Fibroblast of lung (primary cell): Measurements from ENCODE around the gene KCNG2.

Experiments
- EZH2 ChIP-seq: IDR thresholded peaks from 2 replicates; pipeline ENCODE4 v1.5.1; 2012; ENCODE audit warnings: low read length, control low read depth, mild to moderate bottlenecking; ENCODE audit errors: missing control alignments
- TF ChIP-seq, protein P1 (sequence below), 2 donors: IDR thresholded peaks in 1 of 2; conservative IDR thresholded peaks in 1 of 2; 1 replicate in 1 of 2; 2 replicates in 1 of 2; pipeline ENCODE4 v1.5.1; 2011 to 2012; ENCODE audit warnings: low read length in 2 of 2, control low read depth in 1 of 2, inconsistent platforms in 1 of 2, low read depth in 1 of 2, mild to moderate bottlenecking in 1 of 2

DNA sequence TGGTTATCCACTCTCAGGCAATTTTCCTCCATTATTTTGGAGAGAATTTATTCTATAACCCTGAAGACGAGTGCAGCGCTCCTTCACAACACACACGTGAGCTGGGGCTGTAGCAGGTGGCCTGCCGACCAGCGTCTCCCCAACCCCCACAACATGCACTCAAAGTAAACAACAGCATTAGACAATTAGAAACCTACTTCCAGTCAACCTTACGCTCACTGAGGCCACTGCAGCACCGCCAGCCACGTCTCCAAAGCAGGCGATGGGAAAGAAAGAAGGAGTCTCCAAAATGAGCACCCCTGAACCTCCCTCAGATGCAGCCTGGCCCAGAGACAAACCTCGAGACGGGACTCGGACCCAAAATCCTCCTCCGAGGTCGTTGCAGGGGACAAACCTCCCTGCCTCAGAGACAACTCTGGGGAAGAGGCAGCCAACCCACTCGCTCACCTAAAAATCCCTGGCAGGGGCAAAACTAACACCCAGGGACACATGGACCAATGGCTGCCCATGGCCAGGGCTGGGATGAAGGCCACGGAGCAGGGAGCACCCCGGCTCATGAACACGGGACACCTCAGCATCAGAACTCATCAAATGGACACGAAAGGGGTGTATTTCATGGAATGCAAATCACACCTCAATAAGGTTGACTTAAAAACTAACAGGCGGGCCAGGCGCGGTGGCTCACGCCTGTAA is 151.1 kb downstream of the KCNG2 start:
- TF ChIP-seq, protein P1, sequence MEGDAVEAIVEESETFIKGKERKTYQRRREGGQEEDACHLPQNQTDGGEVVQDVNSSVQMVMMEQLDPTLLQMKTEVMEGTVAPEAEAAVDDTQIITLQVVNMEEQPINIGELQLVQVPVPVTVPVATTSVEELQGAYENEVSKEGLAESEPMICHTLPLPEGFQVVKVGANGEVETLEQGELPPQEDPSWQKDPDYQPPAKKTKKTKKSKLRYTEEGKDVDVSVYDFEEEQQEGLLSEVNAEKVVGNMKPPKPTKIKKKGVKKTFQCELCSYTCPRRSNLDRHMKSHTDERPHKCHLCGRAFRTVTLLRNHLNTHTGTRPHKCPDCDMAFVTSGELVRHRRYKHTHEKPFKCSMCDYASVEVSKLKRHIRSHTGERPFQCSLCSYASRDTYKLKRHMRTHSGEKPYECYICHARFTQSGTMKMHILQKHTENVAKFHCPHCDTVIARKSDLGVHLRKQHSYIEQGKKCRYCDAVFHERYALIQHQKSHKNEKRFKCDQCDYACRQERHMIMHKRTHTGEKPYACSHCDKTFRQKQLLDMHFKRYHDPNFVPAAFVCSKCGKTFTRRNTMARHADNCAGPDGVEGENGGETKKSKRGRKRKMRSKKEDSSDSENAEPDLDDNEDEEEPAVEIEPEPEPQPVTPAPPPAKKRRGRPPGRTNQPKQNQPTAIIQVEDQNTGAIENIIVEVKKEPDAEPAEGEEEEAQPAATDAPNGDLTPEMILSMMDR (conservative IDR thresholded peaks at IDR 0.05 in 1 of 2, IDR thresholded peaks at IDR 0.05 in 1 of 2; ENCODE audit: low read depth in 1 of 2, low read length in 2 of 2): no peak
- TF ChIP-seq EZH2: no peak
